Endothelial cell of umbilical vein (primary cell): ENCODE results near the gene LRP1B.

Experiments used
- CTCF ChIP-seq, 2 donors: IDR thresholded peaks; 1 replicate in 1 of 2; 2 replicates in 1 of 2; pipeline ENCODE4 v1.5.1; 2011; ENCODE audit warnings: low read length in 2 of 2, mild to moderate bottlenecking in 2 of 2, moderate library complexity in 2 of 2, control low read depth in 1 of 2, inconsistent platforms in 1 of 2, low read depth in 1 of 2; ENCODE audit not compliant: insufficient read depth in 1 of 2; ENCODE audit errors: extremely low read depth in 1 of 2
- EZH2 ChIP-seq: IDR thresholded peaks from 2 replicates; pipeline ENCODE4 v1.6.1; 2012; ENCODE audit warnings: borderline replicate concordance, low read depth, mild to moderate bottlenecking, moderate library complexity, low read length, inconsistent platforms; ENCODE audit not compliant: severe bottlenecking
- FOS ChIP-seq: IDR thresholded peaks from 2 replicates; pipeline ENCODE4 v1.6.1; 2011; ENCODE audit warnings: mild to moderate bottlenecking, low read length, moderate library complexity, borderline replicate concordance; ENCODE audit not compliant: insufficient read depth
- JUN ChIP-seq: IDR thresholded peaks from 2 replicates; pipeline ENCODE4 v1.6.1; 2011; ENCODE audit warnings: borderline replicate concordance, low read depth; ENCODE audit not compliant: insufficient read length, insufficient read depth
- MAX ChIP-seq: IDR thresholded peaks from 2 replicates; pipeline ENCODE4 v1.6.1; 2011; ENCODE audit not compliant: insufficient read depth, insufficient read length
- MYC ChIP-seq: IDR thresholded peaks from one replicate; pipeline ENCODE4 v1.6.1; 2011; ENCODE audit warnings: mild to moderate bottlenecking, low read depth, low read length
- POLR2A ChIP-seq: IDR thresholded peaks from 2 replicates; pipeline ENCODE4 v1.6.1; 2012; ENCODE audit warnings: low read depth, mild to moderate bottlenecking, control low read depth, low read length
- POLR2AphosphoS5 ChIP-seq: IDR thresholded peaks from 2 replicates; pipeline ENCODE4 v1.6.1; 2012; ENCODE audit warnings: low read depth, mild to moderate bottlenecking, control low read depth, low read length, moderate library complexity; ENCODE audit not compliant: insufficient read depth

- TF ChIP-seq POLR2A (no peak), MAX (no peak), CTCF (IDR thresholded peaks at IDR 0.05; ENCODE audit: extremely low read depth in 1 of 2, insufficient read depth in 1 of 2, low read depth in 1 of 2, low read length in 2 of 2) (no peak), JUN (no peak), MYC (no peak), POLR2AphosphoS5 (no peak), EZH2 (no peak), FOS (no peak)
Observed at GRCh38 chr2:140747665-140748064, 1383.2 kb downstream of the LRP1B start.
